Measurements from ENCODE around the gene VWA7.

VWA7 gene

DNA sequence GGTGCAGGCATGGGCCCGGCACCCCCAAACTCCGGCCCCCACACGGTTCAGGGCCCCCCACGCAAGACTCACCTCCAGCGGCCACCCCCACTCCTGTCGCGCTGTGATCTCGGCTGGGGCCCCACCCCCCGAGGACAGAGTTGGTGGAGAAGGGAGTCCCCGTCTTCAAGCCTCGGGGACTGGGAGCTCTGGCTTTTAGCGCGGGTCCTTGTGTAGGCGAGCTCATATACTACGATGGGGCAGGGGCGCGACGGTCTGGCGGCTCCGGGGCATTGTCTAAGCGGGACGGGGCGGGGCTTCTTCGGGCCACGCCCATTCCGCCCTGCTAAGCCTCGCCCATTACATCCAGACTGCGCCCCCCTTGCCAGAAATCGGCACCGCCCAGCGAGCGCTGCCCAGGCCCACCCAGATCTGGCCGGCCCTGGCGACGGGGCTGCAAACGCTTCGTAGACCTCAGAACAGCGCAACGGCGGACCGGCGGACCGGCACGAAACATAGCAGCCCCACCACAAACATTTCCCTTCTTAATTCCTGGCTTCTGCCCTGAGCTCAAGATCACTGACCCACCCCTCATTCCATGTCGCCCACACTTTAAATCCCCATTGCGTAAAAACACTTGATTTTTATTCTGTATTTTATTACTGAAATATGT is 47.0 kb downstream of the VWA7 start:
- DNase-seq (ENCODE audit: low spot score) = peak; percentile 92

DNA sequence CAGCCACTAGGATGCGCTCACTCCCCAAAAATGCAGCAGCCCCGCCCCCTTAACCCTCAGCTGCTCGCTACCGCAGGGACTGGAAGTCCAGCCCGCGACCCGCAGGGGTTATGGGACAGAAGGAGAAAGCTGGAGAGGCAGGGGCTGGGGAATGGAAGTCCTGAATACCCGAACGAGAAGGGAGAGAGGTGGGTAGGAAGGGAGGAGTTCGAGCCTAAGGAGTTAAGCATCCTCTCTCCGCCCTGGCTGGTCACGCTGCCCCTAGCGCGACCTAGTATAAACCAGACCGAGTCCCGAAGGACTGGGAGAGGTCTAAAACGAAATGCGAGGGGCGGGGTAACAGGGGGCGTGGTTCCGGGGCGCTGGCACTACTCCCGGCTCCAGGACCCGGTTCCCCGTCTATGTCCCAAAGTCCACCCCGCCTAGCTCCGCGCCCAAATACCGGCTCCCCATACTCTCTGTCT is 47.6 kb downstream of the VWA7 start:
- DNase-seq (ENCODE audit: low spot score) = peak; percentile 88

DNA sequence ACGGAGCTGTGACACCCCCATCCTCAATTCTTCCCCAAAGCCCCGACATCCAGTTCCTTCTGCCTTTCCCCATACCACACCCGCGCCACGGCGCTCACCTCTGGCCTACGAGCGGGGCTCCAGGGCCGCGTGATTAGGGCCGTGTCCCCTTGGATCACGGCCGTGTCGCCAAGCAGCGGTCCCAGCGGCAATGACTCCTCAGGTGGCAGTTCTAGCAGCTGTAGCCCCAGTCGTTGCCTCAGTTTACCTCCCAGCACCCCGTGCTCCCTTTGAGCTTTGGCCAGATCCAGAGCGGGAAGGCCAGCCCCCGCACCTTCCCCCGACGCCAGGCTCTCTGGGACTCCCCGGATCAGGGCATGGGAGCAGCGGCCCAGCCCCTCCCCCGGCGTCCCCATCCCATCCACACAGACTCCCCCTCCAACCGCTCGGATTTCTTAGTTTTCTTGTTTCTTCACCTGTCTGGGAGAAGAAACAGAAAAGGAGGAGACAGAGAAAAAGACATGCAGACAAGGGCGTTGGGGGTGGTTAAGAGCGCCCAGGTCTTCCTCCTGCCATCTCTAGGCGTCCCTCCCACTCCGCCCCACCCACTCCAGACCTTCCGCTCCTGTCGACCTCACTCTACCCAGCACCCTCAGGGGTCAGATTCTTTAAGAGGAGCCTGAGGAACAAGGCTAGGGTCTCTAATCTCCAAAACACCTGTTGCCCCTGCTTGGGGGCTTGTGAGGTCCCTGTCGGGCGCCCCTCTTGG is 48.2 kb downstream of the VWA7 start, which contains the start of gene DDAH2:
Gene DDAH2, minus strand, starts transcription at position 533 of the 748 bp plus-strand sequence. Its CDS starts 138 bp downstream, at position 395.
- DNase-seq (ENCODE audit: low spot score) = no peak

DNA sequence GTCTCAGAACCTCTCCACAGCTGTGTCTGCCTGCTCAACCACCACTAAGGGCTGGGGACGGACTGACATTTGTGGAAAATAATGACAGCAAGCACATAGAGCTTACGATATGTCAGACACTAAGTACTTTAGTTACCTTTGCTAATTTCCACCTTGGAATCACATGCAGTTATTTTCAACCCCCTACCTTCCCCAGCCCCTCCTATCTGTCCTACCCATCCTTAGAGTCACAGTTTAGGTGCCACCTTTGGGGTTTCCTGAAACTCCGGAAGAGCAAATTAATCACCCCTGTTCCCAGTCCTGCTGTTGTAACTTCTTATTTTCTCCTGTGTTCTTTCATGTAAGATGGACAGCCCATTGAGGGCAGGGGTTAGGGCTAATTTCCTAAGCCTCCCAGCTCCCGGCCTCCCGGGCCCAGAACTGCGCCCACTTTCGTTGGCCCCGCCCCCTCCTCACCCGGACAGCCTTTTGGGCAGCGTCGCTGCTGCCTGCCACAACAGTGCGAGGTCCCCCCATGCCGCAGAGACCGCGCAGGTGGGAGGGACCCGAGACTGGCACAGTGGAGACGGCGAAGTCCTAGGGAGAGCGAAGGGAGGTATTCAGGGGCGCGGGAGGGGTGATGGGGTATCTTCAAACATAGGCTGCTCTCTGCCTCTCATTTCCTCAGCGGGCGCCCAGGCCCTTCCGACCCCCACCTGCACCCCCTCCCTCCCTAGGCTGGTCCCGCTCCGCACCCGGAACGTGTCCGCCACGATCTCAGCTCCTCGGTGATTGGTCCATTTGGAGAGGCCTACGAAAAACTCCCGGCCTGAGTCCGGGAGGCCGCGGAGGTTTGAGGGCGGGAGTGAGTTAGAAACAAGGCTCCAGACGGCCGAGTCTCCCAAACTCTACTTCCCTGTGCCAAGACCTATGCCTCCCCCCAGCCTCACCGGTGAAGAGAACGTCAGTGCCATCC is 49.1 kb downstream of the VWA7 start:
- no peak for DNase-seq (ENCODE audit: low spot score)

DNA sequence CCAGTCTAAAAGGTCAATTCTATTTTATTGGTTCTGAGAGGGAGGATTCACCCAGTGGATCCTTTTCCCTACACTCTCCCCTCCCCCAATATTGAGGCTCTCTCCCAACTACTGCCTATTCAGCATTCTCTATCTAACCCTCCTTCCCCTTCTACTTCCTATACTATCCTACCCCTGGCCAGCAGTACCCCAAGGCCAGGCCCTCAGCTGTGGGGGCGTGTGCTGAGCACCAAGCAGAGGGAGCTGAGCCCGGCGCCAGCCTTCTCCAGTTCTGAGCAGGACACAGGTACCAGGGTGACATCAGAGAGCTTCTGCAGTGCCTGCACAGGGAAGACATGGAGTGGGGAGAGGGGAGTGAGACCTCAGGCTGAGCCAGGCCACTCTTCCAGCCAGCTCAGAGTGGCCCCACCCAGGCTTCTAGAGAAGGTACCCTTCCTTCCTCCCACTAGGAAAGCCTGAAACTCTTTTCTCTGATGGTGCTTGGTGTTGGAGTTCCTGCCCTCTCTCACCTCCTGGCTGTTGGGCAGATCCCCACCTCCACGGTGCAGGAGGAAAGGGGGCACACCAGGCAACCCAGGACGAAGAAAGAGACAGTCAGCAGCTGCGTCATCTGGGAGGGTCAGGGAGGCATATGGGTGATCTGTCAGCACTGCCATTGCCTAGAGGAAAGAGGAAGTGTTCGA is 50.0 kb downstream of the VWA7 start:
- no peak for DNase-seq (ENCODE audit: low spot score)

DNA sequence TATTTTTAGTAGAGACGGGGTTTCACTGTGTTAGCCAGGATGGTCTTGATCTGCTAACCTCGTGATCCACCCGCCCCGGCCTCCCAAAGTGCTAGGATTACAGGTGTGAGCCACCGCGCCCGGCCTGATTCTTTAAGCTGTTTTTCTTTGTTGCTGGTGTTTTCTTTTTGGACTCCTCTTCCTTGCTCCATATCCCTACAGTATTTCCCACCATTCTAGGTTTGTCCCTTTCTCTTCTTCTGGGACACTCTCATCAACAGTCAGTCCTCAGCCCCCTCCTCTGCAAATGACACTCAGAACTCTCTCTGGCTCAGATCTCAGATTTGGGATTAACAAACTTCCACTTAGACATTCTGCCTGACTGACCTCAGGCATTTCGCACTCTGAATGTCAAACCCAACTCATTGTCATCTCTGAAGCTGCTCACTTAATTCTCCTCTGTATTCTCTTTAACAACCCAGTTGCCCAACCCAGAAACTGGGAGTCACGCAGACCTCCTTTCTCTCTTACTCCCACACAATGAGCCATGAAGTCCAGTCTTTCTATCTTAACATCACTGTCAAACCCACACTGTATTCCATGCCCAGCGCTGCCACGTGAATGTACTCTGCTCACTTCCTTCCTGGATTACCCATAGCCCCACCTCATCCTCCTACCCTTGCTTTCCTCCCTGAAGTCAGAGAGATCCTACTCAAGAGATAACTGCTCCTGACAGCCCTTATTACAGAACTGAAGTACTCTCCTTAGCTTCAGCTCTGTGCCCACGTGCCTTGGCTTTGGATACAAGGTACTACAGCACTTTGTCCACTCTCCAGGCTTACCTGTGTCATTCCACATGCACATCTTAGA is 51.4 kb downstream of the VWA7 start:
- DNase-seq (ENCODE audit: low spot score) = no peak

DNA sequence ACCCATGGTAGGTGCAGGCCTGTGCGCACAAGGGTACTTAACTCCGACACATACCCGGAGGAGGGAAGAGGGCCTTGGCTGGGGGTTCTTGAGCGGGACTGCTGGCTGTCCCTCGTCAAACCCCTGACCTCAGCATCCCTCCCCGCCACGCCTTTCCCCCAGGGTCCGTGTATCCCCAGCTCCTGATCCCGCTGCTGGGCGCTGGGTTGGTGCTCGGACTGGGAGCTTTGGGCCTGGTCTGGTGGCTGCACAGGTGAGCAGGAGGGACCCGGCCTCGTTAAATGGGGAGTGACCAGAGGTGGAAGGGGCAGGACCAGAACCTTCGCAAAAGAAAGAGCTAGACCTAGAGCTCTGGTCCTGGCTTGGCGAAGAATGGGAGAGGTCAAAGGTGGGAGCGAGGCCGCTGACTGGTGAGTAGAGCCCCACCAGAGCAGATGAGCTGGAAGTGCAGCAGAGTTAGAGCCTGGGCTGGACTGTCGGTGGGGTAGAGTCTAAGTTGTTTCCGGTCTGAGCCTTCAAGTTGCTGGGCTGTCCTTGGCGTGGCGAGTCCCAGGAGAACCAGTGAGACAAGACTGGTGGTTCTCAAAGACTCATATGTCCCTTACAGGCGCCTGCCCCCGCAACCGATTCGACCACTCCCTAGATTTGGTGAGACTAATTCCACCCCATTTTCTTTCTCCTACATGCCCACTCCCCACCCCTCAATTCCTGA is 53.0 kb downstream of the VWA7 start:
- no peak for DNase-seq (ENCODE audit: low spot score)

DNA sequence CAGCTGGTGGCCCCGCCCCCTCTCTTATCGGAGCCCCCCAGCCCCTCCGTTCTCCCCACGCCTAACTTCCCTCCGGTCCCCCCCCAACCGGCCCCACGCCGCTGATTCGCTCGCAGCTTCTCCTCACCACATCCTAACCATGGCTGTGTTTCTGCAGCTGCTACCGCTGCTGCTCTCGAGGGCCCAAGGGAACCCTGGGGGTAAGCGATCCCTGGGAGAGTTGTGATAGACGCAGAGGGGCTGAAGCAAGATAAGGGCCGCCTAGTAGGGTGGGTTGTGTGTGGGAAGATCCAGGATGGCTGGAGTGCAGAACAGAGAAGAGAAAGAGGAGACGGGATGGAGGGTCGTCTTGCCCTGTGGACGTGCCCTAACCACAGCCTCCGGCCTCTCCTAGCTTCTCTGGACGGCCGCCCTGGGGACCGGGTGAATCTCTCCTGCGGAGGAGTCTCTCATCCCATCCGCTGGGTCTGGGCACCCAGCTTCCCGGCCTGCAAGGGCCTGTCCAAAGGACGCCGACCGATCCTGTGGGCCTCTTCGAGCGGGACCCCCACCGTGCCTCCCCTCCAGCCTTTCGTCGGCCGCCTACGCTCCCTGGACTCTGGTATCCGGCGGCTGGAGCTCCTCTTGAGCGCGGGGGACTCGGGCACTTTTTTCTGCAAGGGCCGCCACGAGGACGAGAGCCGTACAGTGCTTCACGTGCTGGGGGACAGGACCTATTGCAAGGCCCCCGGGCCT is 53.7 kb downstream of the VWA7 start, which contains the start of gene MPIG6B:
Gene MPIG6B, plus strand, starts transcription at position 129 of the 735 bp plus-strand sequence. Its CDS starts 11 bp downstream, at position 140.
- DNase-seq (ENCODE audit: low spot score) = no peak

DNA sequence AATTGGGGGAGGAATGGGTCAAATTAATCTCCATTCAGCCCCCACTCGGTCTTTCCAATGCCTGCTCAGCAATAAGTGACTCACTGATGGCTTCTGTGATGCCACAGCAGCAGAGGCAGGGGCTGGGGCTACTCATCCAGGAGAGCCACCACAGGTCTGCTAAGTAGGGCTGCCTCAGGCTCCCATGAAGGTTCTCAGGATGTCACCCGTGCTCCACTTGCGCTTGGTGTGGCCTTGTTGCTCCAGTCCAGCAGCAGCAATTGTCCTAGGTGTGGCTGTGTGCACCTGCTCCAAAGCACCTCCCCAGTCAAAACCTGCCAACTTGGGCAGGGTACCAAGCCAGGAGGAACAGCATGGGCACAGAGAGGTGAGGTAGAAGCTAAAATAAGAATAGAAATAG is 55.0 kb downstream of the VWA7 start:
- no peak for DNase-seq (ENCODE audit: low spot score)

DNA sequence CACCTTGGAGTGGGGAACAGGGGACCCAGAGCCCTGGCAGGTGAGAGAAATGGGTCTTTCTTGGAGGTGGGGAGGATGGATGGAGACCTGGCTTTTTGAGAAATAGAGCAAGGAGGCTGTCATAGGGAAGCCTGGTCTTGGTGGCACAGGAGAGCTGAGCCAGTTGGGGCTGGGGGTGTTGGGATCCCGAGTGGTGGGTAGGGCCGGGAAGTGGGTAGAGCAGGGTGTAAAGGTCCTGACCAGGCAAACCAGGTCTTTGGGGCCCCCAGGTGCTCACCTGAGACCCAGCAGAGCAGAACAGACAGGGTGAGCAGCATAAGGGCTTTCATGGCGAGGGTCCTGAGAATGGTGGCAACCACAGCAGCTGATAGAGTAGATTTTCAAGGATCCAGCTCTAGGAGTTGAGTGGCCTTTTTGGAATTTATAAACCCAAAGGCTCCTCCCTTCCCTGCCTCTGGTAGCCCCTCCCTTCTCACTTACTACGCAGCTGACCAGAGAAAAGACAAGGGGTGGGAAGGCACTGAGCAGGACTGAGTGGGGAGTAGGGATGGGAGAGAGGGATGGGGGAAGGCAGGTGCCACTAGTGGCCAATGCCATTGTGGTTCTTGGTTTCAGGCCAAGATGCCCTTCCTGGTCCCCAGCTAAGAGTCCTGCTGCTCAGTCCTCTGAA is 55.6 kb downstream of the VWA7 start, which contains the start of gene LY6G6C:
Gene LY6G6C, minus strand, starts transcription at position 396 of the 670 bp plus-strand sequence. Its CDS starts 67 bp downstream, at position 329.
- no peak for DNase-seq (ENCODE audit: low spot score)

DNA sequence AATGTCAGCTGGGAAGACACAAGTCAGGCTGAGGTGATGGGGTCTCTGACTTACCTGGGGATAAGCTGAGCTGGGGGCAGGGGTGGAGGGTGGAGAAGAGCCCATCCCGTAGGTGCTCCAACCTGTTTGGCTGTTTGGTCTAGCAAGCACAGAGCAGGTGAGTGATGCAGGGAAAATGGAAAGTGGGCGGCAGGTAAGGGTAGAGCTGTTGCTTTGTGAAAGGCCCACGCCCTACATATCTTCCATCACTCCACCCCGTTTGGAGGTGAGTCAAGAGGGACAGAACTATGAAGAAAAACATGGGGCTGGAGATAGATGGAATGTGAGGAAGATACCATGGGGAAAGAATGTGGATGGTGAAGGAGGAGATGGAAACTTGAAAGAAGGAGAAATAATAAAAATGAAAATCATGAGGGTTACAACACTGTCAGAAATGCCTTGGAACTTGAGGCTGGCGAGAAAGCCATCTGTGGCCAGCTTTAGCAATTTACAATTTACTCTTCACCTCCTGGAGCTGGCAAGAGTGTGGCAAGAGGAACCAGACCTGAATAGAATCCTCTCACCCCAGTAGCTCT is 56.8 kb downstream of the VWA7 start:
- DNase-seq (ENCODE audit: low spot score) = no peak

DNA sequence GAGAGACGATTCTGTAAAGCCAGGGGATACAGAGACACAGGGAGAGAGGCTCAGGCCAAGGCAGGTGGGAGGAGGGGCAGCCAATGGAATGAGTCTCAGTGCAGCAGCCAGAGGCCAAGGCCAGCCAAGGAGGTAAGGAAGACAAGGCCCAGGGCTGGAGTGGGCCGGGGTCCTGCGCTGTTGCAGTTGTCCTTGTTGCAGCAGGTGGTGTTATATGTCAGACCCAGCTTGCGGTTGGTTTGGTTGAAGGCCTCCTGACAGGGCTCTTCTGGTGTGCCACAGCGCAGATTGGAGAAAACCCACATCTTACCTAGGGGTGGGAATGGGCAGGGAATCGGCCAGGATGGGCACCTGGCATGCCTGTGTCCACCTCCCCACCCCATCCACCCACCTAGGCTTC is 58.1 kb downstream of the VWA7 start:
- no peak for DNase-seq (ENCODE audit: low spot score)

DNA sequence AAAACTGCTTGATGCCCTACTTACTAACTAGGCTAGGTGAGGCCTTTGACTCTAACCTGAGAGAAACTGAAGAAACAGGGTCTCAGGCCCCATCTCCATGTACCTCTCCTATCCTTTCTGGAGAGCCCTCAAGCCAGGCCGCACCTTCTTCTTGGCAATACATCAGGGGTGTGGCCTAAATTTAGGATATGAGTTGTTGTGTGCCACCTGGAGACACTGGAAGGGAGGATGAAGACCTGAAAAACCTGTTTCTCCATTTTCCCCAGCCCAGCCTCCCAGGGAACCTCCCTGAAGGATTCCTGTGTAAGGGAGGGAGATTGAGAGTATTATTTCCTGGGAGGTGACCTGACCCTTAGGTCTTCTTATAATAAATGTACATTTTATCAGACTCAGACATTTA is 58.9 kb downstream of the VWA7 start:
- no peak for DNase-seq (ENCODE audit: low spot score)

DNA sequence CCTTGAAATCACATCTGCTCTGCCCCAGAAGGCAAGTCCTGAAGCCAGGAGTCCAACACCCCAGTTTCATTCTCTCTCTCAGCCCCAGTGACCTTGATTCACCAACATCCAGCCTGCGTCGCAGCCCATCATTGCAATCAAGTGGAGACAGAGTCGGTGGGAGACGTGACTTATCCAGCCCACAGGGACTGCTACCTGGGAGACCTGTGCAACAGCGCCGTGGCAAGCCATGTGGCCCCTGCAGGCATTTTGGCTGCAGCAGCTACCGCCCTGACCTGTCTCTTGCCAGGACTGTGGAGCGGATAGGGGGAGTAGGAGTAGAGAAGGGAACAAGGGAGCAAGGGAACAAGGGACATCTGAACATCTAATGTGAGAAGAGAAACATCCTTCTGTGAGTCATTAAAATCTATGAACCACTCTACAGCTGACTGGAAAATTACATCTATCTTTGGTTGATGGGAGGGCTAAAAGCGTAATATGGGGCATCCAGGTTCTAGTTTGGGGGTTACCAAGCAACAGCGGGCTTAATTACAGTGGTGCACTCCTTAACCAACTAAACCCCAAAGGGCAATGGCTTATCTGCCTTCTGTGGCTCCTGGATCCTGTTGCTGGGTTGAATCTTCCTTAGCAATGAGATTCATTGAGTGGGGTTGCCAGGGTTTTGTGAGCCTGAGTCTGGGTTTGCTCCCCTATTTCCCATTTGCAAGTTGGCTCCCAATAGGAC is 59.5 kb downstream of the VWA7 start:
- no peak for DNase-seq (ENCODE audit: low spot score)

Data from D341Med (cell line).